Cardiac muscle cell (in vitro differentiated cells and primary cell): Measurements from ENCODE around the gene CENPB. TPM values are rescaled to one million over a fixed set of nuclear protein-coding genes. Genes with fewer than 3 reads are reported as not detected.

Experiments
- DNase-seq, 2 donors: peaks; one replicate each; pipeline versions ENCODE4 v3.0.0 to v3.0.0-alpha.2; 2010 to 2017; ENCODE audit warnings: low read depth in 1 of 2, low spot score in 1 of 2
- H3K27ac ChIP-seq: fragments of 200-600 bp; sonication (generic); 2 replicates; pipeline ENCODE4 v1.5.1; 2016
- H3K27me3 ChIP-seq: fragments of 200-600 bp; sonication (generic); 2 replicates; pipeline ENCODE4 v1.6.0; 2016; ENCODE audit warnings: control low read depth
- H3K36me3 ChIP-seq: fragments of 200-600 bp; sonication (generic); 2 replicates; pipeline ENCODE4 v1.5.1; 2016; ENCODE audit warnings: control low read depth
- H3K4me1 ChIP-seq: fragments of 200-600 bp; sonication (generic); 2 replicates; pipeline ENCODE4 v1.8.1; 2017; ENCODE audit warnings: low read depth, mild to moderate bottlenecking, mixed run types
- H3K4me3 ChIP-seq: fragments of 200-600 bp; sonication (generic); 2 replicates; pipeline ENCODE4 v1.5.1; 2016; ENCODE audit warnings: mild to moderate bottlenecking
- H3K9me3 ChIP-seq: fragments of 200-600 bp; sonication (generic); 2 replicates; pipeline ENCODE4 v1.5.1; 2017; ENCODE audit warnings: low read depth, mild to moderate bottlenecking, control low read depth
- CTCF ChIP-seq: IDR thresholded peaks from 2 replicates; pipeline ENCODE4 v1.5.1; 2012; ENCODE audit warnings: low read depth, mild to moderate bottlenecking, low read length
- polyA plus RNA-seq: library from polyadenylated mRNA; unstranded; fragments of >200 nt; fragmentation: Nextera tagmentation; extraction: Ambion mirVana; gene quantifications from 2 replicates; pipeline ENCODE4 v1.2.1, GENCODE V29; 2016
- total RNA-seq: library from RNA; depleted of rRNA; stranded (reverse); fragments of >200 nt; gene quantifications from 2 replicates; pipeline ENCODE4 v1.2.3, GENCODE V29; 2016

The CENPB gene
- total and polyA plus RNA-seq, 2 experiments from 2014 or later: 12.5 to 47.6 TPM

- Histone ChIP-seq H3K4me1 (no peaks in the 10 kb centered on the region), H3K9me3 (no peaks in the 10 kb centered on the region), H3K36me3 (no peaks in the 10 kb centered on the region), H3K27ac (no peak overlapping the region), H3K27me3 (no peaks in the 10 kb centered on the region), H3K4me3 (no peak overlapping the region)
- peak in 1 of 2 donors; percentile 37 for DNase-seq
- TF ChIP-seq CTCF: no peak
These were observed 26.7 kb upstream of the CENPB start for GRCh38 chr20:3812975-3813847.

- Histone ChIP-seq H3K4me3 (no peak overlapping the region), H3K9me3 (no peaks in the 10 kb centered on the region), H3K27me3 (no peaks in the 10 kb centered on the region), H3K27ac (no peak overlapping the region), H3K36me3 (no peaks in the 10 kb centered on the region), H3K4me1 (no peaks in the 10 kb centered on the region)
- TF ChIP-seq CTCF: no peak
- DNase-seq: no peak
These were observed 25.7 kb upstream of the CENPB start for GRCh38 chr20:3812259-3812681.

GRCh38 chr20:3811467-3812258 lies 25.1 kb upstream of the CENPB start:
- Histone ChIP-seq H3K27ac (no peak overlapping the region), H3K9me3 (no peaks in the 10 kb centered on the region), H3K27me3 (no peaks in the 10 kb centered on the region), H3K4me1 (no peaks in the 10 kb centered on the region), H3K36me3 (no peaks in the 10 kb centered on the region), H3K4me3 (no peak overlapping the region)
- no peak for TF ChIP-seq CTCF
- DNase-seq: peak; percentile 18 to 100

GRCh38 chr20:3808544-3808943 lies 22.0 kb upstream of the CENPB start:
- Histone ChIP-seq H3K4me1 (no peaks in the 10 kb centered on the region), H3K9me3 (no peaks in the 10 kb centered on the region), H3K4me3 (no peak overlapping the region), H3K27ac (no peak overlapping the region), H3K27me3 (no peaks in the 10 kb centered on the region), H3K36me3 (no peaks in the 10 kb centered on the region)
- no peak for DNase-seq
- TF ChIP-seq CTCF: no peak

GRCh38 chr20:3804781-3805180 lies 18.2 kb upstream of the CENPB start:
- Histone ChIP-seq H3K27me3 (no peaks in the 10 kb centered on the region), H3K36me3 (no peaks in the 10 kb centered on the region), H3K4me3 (no peak overlapping the region), H3K27ac (no peak overlapping the region), H3K9me3 (no peaks in the 10 kb centered on the region), H3K4me1 (peaks cover 4% of the 10 kb centered on the region)
- TF ChIP-seq CTCF: no peak
- DNase-seq: no peak
